ENCODE results near the gene AMBP. TPM values are rescaled to one million over a fixed set of nuclear protein-coding genes. Genes with fewer than 3 reads are reported as not detected.

AMBP gene
- total and polyA plus RNA-seq, 2 of the 13 experiments (the other 11 are each of a cell fraction or from before 2014, with no cell fraction given), result 1,510 to 2,580 TPM

DNA sequence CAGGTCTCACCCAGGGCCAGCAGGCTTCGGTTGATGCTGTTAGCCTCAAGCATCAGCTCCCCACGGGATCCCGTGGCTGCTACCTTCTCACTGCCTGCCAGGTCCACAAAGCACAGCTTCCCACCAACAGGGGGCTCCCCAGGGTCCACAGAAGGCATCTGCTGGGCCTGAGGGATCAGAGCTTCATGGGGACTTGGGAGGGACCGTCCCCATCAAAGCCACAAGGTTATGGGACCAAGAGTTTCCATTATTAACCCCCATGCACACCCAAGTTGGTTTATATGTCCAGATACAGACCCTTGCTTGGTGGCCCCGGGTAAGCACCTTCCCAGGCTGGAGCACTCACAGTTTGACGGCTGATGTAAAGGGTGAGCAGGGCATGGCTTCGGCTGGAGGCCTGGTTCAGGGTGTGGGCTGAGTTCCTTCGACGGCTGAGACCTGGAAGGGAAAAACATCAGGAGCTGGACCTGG is 18.0 kb upstream of the AMBP start (continued):
- TF ChIP-seq STAG1 (CRISPR knock-in tag; IDR thresholded peaks at IDR 0.05) (peak; percentile 66), ZNF263 (CRISPR knock-in tag; IDR thresholded peaks at IDR 0.05) (no peak), SOX13 (IDR thresholded peaks at IDR 0.05) (no peak), SOX13 (CRISPR knock-in tag; conservative IDR thresholded peaks at IDR 0.05 in 1 of 2, IDR thresholded peaks at IDR 0.05 in 1 of 2) (no peak), RFX3 (CRISPR knock-in tag; IDR thresholded peaks at IDR 0.05) (no peak)

GRCh38 chr9:114094971-114095370 is 16.9 kb upstream of the AMBP start:
- ATAC-seq, result no peak
- intact Hi-C loops (cut with micrococcal nuclease; ENCODE audit: unreplicated experiment), result no loop called here
- H3K36me3 ChIP-seq (replicated peaks in 1 of 2; ENCODE audit: control insufficient read depth in 1 of 2, insufficient read depth in 2 of 2, low read length in 2 of 2), result peaks cover 3% of the 10 kb centered on the region in 2 experiments; a peak in 1 of 5 replicates
- no peak overlapping the region for H3K4me3 ChIP-seq (replicated peaks in 1 of 3; ENCODE audit: insufficient read depth in 1 of 3, low read depth in 2 of 3, low read length in 3 of 3)
- FAIRE-seq, result no peak
- ChIA-PET CTCF (ENCODE audit: low intra/inter-chr PET ratio, low total read pairs) (no interaction called here), POLR2A (interaction anchor here (2.2 kb wide), 1 partner anchor 12 kb away, joined by 14 read pairs; no protein-coding TSS in a partner anchor)
- no peaks in the 10 kb centered on the region for H3K9me3 ChIP-seq (ENCODE audit: low read length)
- no TSS peak for BruUV-seq (replicated peaks)
- H3K27me3 ChIP-seq (ENCODE audit: control insufficient read depth in 1 of 2, insufficient read depth in 2 of 2, low read length in 2 of 2), result no peaks in the 10 kb centered on the region
- no peak overlapping the region for H3K4me2 ChIP-seq (ENCODE audit: low read depth, low read length)
- TF ChIP-seq, protein P1, sequence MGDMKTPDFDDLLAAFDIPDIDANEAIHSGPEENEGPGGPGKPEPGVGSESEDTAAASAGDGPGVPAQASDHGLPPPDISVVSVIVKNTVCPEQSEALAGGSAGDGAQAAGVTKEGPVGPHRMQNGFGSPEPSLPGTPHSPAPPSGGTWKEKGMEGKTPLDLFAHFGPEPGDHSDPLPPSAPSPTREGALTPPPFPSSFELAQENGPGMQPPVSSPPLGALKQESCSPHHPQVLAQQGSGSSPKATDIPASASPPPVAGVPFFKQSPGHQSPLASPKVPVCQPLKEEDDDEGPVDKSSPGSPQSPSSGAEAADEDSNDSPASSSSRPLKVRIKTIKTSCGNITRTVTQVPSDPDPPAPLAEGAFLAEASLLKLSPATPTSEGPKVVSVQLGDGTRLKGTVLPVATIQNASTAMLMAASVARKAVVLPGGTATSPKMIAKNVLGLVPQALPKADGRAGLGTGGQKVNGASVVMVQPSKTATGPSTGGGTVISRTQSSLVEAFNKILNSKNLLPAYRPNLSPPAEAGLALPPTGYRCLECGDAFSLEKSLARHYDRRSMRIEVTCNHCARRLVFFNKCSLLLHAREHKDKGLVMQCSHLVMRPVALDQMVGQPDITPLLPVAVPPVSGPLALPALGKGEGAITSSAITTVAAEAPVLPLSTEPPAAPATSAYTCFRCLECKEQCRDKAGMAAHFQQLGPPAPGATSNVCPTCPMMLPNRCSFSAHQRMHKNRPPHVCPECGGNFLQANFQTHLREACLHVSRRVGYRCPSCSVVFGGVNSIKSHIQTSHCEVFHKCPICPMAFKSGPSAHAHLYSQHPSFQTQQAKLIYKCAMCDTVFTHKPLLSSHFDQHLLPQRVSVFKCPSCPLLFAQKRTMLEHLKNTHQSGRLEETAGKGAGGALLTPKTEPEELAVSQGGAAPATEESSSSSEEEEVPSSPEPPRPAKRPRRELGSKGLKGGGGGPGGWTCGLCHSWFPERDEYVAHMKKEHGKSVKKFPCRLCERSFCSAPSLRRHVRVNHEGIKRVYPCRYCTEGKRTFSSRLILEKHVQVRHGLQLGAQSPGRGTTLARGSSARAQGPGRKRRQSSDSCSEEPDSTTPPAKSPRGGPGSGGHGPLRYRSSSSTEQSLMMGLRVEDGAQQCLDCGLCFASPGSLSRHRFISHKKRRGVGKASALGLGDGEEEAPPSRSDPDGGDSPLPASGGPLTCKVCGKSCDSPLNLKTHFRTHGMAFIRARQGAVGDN (CRISPR knock-in tag; IDR thresholded peaks at IDR 0.05), result no peak
- no peak for TF ChIP-seq MBD4 (IDR thresholded peaks at IDR 0.05; ENCODE audit: borderline replicate concordance, low read length)
- TF ChIP-seq SALL2 (CRISPR knock-in tag; IDR thresholded peaks at IDR 0.05), result no peak
- TF ChIP-seq STAT5B (CRISPR knock-in tag; IDR thresholded peaks at IDR 0.05), result no peak
- H4K20me1 ChIP-seq (ENCODE audit: insufficient read depth, low read length), result no peaks in the 10 kb centered on the region
- DNase-seq (ENCODE audit: low spot score), result no peak
- in situ Hi-C loops (cut with HindIII; ENCODE audit: extremely low pct_ligation_motif_present, low pct_unique_long_range_greater_than_20kb), result loop anchor here (5.0 kb wide), 1 partner anchor 197 kb away; no protein-coding TSS in a partner anchor
- H3K9ac ChIP-seq (ENCODE audit: insufficient read depth, low read depth, low read length), result no peak overlapping the region
- H2AFZ ChIP-seq (ENCODE audit: low read length), result no peak overlapping the region
- no peak overlapping the region for H3K27ac ChIP-seq (ENCODE audit: extremely low read length, insufficient read depth, low read length)
- no peaks in the 10 kb centered on the region for H3K79me2 ChIP-seq (ENCODE audit: insufficient read depth, low read length)
- WGBS (ENCODE audit: low lambda C conversion rate), result 100% methylated on average over 6 of the region's 12 CpGs
- peaks cover 32% of the 10 kb centered on the region for H3K4me1 ChIP-seq (ENCODE audit: insufficient read depth, low read length)
